Neural progenitor cell (in vitro differentiated cells): ENCODE data around the gene STOML1.

Experiments used
- EZH2 ChIP-seq: fragments of 200-600 bp; sonication (generic); IDR thresholded peaks from 2 replicates; pipeline ENCODE4 v1.6.1; 2017; ENCODE audit warnings: antibody characterized with exemption, mild to moderate bottlenecking, moderate library complexity
- TF ChIP-seq, protein P1 (sequence below): fragments of 200-600 bp; sonication (generic); IDR thresholded peaks from 2 replicates; pipeline ENCODE4 v1.5.1; 2017; ENCODE audit warnings: antibody characterized with exemption, mild to moderate bottlenecking

DNA sequence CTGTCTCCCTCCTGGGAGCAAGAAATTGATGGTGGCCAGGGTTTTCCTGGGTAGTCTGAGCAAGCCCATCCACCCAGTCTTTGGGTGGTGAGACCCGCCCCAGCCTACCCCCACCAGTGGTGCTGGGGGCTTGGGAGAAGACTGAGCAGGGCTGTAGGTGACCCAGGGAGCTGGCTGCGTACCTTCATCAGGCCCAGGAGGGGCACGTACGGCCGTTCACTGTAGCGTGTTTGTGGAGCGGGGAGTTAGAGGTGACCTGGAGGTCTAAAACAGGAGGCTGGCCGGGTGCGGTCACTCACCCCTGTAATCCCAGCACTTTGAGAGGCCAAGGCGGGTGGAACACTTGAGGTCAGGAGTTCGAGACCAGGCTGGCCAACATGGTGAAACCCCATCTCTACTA is 54.4 kb downstream of the STOML1 start:
- TF ChIP-seq, protein P1, sequence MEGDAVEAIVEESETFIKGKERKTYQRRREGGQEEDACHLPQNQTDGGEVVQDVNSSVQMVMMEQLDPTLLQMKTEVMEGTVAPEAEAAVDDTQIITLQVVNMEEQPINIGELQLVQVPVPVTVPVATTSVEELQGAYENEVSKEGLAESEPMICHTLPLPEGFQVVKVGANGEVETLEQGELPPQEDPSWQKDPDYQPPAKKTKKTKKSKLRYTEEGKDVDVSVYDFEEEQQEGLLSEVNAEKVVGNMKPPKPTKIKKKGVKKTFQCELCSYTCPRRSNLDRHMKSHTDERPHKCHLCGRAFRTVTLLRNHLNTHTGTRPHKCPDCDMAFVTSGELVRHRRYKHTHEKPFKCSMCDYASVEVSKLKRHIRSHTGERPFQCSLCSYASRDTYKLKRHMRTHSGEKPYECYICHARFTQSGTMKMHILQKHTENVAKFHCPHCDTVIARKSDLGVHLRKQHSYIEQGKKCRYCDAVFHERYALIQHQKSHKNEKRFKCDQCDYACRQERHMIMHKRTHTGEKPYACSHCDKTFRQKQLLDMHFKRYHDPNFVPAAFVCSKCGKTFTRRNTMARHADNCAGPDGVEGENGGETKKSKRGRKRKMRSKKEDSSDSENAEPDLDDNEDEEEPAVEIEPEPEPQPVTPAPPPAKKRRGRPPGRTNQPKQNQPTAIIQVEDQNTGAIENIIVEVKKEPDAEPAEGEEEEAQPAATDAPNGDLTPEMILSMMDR, result no peak
- TF ChIP-seq EZH2, result no peak
